SKM-1 (cell line): Measurements from ENCODE around the gene RAB11B.
"Not testable (repeated sequence)": the region's sequence is repeated elsewhere in the genome, so short reads cannot be mapped to it uniquely, and the experiment has no call there.

Experiments used
- DNase-seq: peaks from one replicate; lab custom pipeline; 2025; ENCODE audit not compliant: unreplicated experiment; lab: John Stamatoyannopoulos, UW

RAB11B gene

DNA sequence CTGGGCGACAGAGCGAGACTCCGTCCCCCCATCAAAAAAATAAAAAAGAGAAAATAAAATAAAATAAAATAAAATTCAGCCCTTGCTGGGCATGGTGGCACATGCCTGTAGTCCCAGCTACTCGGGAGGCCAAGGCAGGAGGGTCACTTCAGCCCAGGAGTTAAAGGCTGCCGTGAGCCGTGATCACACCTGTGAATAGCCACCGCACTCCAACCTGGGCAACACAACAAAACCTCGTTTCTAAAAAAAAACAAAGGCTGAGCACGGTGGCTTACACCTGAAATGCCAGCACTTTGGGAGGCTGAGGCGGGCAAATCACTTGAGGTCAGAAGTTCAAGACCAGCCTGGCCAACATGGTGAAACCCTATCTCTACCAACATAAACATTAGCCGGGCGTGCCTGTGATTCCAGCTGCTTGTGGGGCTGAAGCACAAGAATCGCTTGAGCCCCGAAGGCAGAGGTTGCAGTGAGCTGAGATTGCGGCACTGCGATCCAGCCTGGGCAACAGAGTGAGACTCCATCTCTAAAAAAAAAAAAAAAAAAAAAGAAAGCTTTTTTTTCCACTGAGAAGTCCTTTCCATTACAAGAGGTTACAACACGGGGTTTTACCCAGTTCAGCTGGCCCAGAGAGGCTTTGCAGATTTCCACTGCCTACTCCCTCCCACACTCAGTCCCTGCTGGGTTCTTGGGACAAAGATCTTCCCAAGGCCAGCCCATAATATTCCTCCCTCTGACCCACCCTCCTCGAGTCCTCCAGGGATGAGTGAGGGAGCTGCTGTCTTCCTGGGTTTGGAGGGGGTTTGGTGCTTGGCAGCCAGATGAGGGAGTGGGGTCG, 19.8 kb upstream of the RAB11B start:
- DNase-seq = no peak

- no peak for DNase-seq
Measured at GRCh38 chr19:8371011-8371804, 19.0 kb upstream of the RAB11B start.

DNA sequence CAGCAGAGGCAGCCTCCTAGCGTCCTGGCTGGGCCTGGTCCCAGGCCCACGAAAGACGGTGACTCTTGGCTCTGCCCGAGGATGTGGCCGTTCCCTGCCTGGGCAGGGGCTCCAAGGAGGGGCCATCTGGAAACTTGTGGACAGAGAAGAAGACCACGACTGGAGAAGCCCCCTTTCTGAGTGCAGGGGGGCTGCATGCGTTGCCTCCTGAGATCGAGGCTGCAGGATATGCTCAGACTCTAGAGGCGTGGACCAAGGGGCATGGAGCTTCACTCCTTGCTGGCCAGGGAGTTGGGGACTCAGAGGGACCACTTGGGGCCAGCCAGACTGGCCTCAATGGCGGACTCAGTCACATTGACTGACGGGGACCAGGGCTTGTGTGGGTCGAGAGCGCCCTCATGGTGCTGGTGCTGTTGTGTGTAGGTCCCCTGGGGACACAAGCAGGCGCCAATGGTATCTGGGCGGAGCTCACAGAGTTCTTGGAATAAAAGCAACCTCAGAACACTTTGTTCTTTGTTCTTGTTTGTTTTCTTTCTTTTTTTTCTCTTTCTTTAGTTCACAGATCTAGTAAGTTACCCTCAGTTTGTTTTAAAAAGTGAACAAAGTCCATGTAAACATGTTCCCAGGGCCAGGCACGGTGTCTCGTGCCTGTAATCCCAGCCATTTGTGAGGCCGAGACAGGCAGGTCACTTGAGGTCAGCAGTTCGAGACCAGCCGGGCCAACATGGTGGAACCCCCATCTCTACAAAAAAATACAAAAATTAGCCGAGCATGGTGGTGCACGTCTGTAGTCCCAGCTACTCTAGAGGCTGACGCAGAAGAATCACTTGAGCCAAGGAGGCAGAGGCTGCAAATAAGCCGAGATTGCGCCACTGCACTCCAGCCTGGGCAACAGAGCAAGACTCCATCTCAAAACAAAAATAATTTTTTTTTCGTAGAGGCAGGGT, 16.0 kb upstream of the RAB11B start:
- no peak for DNase-seq

GRCh38 chr19:8375766-8376165, 14.4 kb upstream of the RAB11B start:
- not testable (repeated sequence) for DNase-seq

- DNase-seq = not testable (repeated sequence)
Measured at GRCh38 chr19:8376373-8376974, 13.7 kb upstream of the RAB11B start.

GRCh38 chr19:8377598-8377997, 12.6 kb upstream of the RAB11B start:
- no peak for DNase-seq

DNA sequence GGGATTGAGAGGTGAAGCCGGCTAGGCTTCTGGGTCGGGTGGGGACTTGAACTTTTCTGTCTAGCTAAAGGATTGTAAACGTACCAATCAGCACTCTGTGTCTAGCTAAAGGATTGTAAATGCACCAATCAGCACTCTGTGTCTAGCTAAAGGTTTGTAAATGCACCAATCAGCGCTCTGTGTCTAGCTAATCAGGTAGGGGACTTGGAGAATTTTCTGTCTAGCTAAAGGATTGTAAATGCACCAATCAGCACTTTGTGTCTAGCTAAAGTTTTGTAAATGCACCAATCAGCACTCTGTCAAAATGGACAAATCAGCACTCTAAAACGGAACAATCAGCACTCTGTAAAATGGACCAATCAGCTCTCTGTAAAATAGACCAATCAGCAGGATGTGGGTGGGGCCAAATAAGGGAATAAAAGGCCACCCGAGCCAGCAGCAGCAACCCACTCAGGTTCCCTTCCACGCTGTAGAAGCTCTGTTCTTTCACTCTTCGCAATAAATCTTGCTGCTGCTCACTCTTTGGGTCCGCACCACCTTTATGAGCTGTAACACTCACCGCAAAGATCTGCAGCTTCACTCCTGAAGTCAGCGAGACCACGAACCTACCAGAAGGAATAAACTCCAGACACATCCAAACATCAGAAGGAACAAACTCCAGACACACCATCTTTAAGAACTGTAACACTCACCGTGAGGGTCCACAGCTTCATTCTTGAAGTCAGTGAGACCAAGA, 10.8 kb upstream of the RAB11B start:
- not testable (repeated sequence) for DNase-seq

GRCh38 chr19:8384569-8384968, 5.6 kb upstream of the RAB11B start:
- not testable (repeated sequence) for DNase-seq

DNA sequence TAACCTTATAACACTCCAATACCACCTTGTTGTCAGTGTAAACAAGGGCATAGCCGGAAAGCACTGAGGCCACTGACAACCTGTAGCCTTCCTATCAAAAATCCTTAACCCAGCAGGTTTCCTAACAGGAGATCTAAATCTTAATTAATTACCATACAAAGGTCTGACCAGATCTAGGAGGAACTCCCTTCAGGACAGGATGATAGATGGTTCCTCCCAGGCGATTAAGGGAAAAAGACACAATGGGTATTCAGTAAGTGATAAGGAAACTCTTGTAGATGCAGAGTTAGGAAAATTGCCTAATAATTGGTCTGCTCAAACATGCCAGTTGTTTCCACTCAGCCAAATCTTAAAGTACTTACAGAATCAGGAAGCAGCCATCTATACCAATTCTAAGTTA, 5.1 kb upstream of the RAB11B start:
- not testable (repeated sequence) for DNase-seq

DNA sequence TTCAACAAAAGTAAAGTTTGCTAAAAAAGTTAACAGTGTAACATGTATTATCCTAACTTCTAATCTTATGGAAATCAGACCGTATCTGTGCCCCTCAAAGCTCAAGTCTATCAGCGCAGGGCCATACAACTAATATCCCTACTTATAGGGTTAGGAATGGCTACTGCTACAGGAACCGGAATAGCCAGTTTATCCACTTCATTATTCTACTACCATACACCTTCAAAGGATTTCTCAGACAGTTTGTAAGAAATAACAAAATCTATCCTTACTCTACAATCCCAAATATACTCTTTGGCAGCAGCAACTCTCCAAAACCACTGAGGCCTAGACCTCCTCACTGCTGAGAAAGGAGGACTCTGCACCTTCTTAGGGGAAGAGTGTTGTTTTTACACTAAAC, 4.6 kb upstream of the RAB11B start:
- not testable (repeated sequence) for DNase-seq

DNA sequence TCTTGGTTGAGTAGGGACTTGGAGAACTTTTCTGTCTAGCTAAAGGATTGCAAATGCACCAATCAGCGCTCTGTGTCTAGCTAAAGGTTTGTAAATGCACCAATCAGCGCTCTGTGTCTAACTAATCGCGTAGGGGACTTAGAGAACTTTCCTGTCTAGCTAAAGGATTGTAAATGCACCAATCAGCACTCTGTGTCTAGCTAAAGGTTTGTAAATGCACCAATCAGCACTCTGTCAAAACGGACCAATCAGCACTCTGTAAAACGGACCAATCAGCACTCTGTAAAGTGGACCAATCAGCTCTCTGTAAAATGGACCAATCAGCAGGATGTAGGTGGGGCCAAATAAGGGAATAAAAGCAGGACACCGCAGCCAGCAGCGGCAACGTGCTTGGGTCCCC, 3.7 kb upstream of the RAB11B start:
- DNase-seq = not testable (repeated sequence)

- DNase-seq = no peak
Measured at GRCh38 chr19:8386990-8387389, 3.2 kb upstream of the RAB11B start.

GRCh38 chr19:8387688-8388611, 2.2 kb upstream of the RAB11B start:
- DNase-seq = no peak

- DNase-seq = no peak
Measured at GRCh38 chr19:8388612-8388958, 1.6 kb upstream of the RAB11B start.

GRCh38 chr19:8390617-8390981, 439 bp downstream of the RAB11B start:
- peak; percentile 69 for DNase-seq

DNA sequence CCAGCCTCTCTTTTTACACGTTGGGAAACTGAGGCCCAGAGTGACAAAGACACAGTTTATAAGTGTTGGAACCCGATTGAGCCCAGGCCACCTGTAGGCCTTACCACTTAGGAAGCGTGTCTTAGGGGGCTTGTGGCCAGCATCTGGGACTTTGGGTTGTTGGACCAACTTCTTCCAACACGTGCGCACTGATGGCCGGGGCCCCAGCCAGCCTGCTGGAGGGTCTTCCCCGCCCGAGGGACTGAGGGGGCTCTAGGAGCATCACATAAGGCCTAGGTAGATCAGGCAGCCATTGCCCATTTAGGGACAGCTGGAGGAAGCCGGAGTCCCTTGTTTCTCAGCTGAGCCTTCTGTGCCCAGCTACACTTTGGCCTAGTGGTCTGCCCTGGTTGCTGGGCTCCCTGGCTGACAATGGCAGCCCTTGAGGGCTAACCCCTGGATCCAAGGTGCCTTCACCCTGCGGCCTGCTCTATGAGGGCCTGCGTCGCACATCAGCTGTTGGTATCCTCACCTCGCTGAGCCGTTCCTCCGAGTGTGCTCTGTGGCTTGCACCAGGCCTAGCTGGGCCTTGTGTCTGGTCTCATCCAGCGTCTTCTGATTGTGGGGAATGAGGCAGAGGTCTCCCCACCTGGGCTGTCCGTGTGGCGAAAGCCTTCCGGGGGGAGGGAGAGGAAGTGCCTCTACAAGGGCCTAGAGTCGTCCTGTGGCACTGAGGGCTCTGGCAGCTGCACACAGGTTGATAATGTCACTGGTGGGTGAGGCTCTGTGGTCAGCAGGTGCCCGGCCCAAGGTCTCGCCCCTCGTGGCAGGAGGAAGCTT, 1.2 kb downstream of the RAB11B start:
- no peak for DNase-seq

- DNase-seq = no peak
Measured at GRCh38 chr19:8392017-8392591, 1.9 kb downstream of the RAB11B start.
